Right lobe of liver (tissue), 6 donors: ENCODE results near the gene POLR1H. TPM values are rescaled to one million over a fixed set of nuclear protein-coding genes. Genes with fewer than 3 reads are reported as not detected.
"Not testable (repeated sequence)": the region's sequence is repeated elsewhere in the genome, so short reads cannot be mapped to it uniquely, and the experiment has no call there.

Source experiments
- ATAC-seq, 4 donors: fragments of 200-7000 bp; cut with Tn5 transposase; one replicate each; pipeline ENCODE4 v1.9.1; 2020; ENCODE audit warnings: mild to moderate bottlenecking in 4 of 4, moderate library complexity in 4 of 4
- DNase-seq, 3 donors: peaks; one replicate each; pipeline ENCODE4 v3.0.0-alpha.2; 2020
- H3K27ac ChIP-seq, 3 donors: fragments of 200-600 bp; one replicate each; pipeline ENCODE4 v1.8.0; 2022
- H3K27me3 ChIP-seq, 2 donors: fragments of 200-600 bp; one replicate each; pipeline ENCODE4 v1.8.0; 2022
- H3K36me3 ChIP-seq, 4 donors: fragments of 200-600 bp; sonication (generic) in 1 of 4; one replicate each; pipeline versions ENCODE4 v1.5.1 to v1.8.0; 2017 to 2022; ENCODE audit warnings: control low read depth in 1 of 4
- H3K4me1 ChIP-seq, 4 donors: fragments of 200-600 bp; sonication (generic) in 1 of 4; one replicate each; pipeline versions ENCODE4 v1.5.1 to v1.8.0; 2017 to 2022; ENCODE audit warnings: control low read depth in 1 of 4
- H3K4me3 ChIP-seq, 3 donors: fragments of 200-600 bp; one replicate each; pipeline ENCODE4 v1.8.0; 2022
- H3K9me3 ChIP-seq, 4 donors: fragments of 200-600 bp; sonication (generic) in 1 of 4; one replicate each; pipeline versions ENCODE4 v1.5.1 to v1.8.0; 2017 to 2022; ENCODE audit warnings: control low read depth in 1 of 4
- CTCF ChIP-seq, 4 donors: fragments of 200-600 bp in 3 of 4; fragments of 450-650 bp in 1 of 4; IDR thresholded peaks; one replicate each; pipeline versions ENCODE4 v1.5.1 to v1.8.0; 2016 to 2022; ENCODE audit warnings: antibody characterized with exemption in 4 of 4, mild to moderate bottlenecking in 2 of 4
- POLR2A ChIP-seq: fragments of 450-650 bp; IDR thresholded peaks from one replicate; pipeline ENCODE4 v1.6.1; 2017; ENCODE audit warnings: antibody characterized with exemption, mild to moderate bottlenecking
- WGBS: methylation state at CpG from one replicate; pipeline ENCODE4 v1.1.6; 2018; ENCODE audit warnings: low coverage, low lambda C conversion rate; ENCODE audit not compliant: insufficient coverage; ENCODE audit errors: missing lambda C conversion rate; 5-methylcytosine and 5-hydroxymethylcytosine counted together
- intact Hi-C, 2 donors: fragments of 100-400 bp; cut with DNase I; formaldehyde crosslinking; loops; one replicate each; pipeline versions ENCODE4 v1.11.2 to v1.14.1; 2022
- total RNA-seq, 6 experiments: library from RNA; depleted of rRNA in 2 of 6; stranded (reverse); fragments of >200 nt in 2 of 6; fragmentation: NEBNext Ultra II Directional in 3 of 6; extraction: Animal tissue kit (Norgen Biotek cat#: 25700) in 3 of 6; gene quantifications; one replicate each; pipeline versions ENCODE4 v1.1.0 to v1.2.4, GENCODE V29; 2016 to 2023
- donor health status: DM: no; HTN: yes; CAD: no.
- donor health status: DM: no; HTN: no; CAD: no.
- donor health status: DM: no; HTN: no; CAD: no.
- donor health status: DM: no; HTN: yes; CAD: no.
- donor health status: DM: no; HTN: yes; CAD: no.

Gene POLR1H
- total RNA-seq, 6 experiments from 2014 or later, result 9.4 to 17.8 (median 11.2) TPM

- intact Hi-C loops, result no loop called here
- Histone ChIP-seq H3K4me3 (no peak overlapping the region), H3K9me3 (no peaks in the 10 kb centered on the region), H3K27ac (no peak overlapping the region), H3K4me1 (no peaks in the 10 kb centered on the region), H3K36me3 (no peaks in the 10 kb centered on the region), H3K27me3 (no peaks in the 10 kb centered on the region)
- TF ChIP-seq CTCF (IDR thresholded peaks at IDR 0.05) (no peak), POLR2A (no peak)
- WGBS, result 92% methylated on average over 3 of the region's 3 CpGs
- DNase-seq, result no peak
- no peak for ATAC-seq
These were observed 38.9 kb upstream of the POLR1H start for GRCh38 chr6:30022189-30022588.

GRCh38 chr6:30022712-30023111, 38.4 kb upstream of the POLR1H start:
- intact Hi-C loops, ATAC-seq, H3K27me3 ChIP-seq, H3K4me1 ChIP-seq, H3K9me3 ChIP-seq, H3K4me3 ChIP-seq, H3K27ac ChIP-seq, H3K36me3 ChIP-seq, DNase-seq: not testable (repeated sequence)

GRCh38 chr6:30025186-30025585, 35.9 kb upstream of the POLR1H start:
- no peak for TF ChIP-seq POLR2A
- no peak for TF ChIP-seq CTCF (IDR thresholded peaks at IDR 0.05)
- ATAC-seq (no peak), DNase-seq (no peak)
- no peak overlapping the region for H3K27ac ChIP-seq
- no peaks in the 10 kb centered on the region for H3K27me3 ChIP-seq
- H3K4me3 ChIP-seq, result no peak overlapping the region
- 83% methylated on average over 1 of the region's 1 CpG for WGBS
- no peaks in the 10 kb centered on the region for H3K4me1 ChIP-seq
- no peaks in the 10 kb centered on the region for H3K9me3 ChIP-seq
- H3K36me3 ChIP-seq, result no peaks in the 10 kb centered on the region
- intact Hi-C loops, result no loop called here

GRCh38 chr6:30029588-30029987, 31.5 kb upstream of the POLR1H start:
- intact Hi-C loops, result no loop called here
- Histone ChIP-seq H3K27me3 (no peaks in the 10 kb centered on the region), H3K36me3 (no peaks in the 10 kb centered on the region), H3K27ac (no peak overlapping the region), H3K4me1 (peaks cover 0 to 8% (median 0%) of the 10 kb centered on the region in 4 donors), H3K4me3 (no peak overlapping the region), H3K9me3 (no peaks in the 10 kb centered on the region)
- 70% methylated on average over 1 of the region's 1 CpG for WGBS
- TF ChIP-seq CTCF (IDR thresholded peaks at IDR 0.05), result no peak
- TF ChIP-seq POLR2A, result no peak
- ATAC-seq, result no peak
- DNase-seq, result no peak

GRCh38 chr6:30031381-30031780, 29.7 kb upstream of the POLR1H start:
- DNase-seq (no peak), ATAC-seq (no peak)
- Histone ChIP-seq H3K4me1 (peaks cover 0 to 8% (median 0%) of the 10 kb centered on the region in 4 donors), H3K27me3 (no peaks in the 10 kb centered on the region), H3K4me3 (no peak overlapping the region), H3K27ac (no peak overlapping the region), H3K9me3 (no peaks in the 10 kb centered on the region), H3K36me3 (no peaks in the 10 kb centered on the region)
- intact Hi-C loops, result no loop called here
- TF ChIP-seq POLR2A (no peak), CTCF (IDR thresholded peaks at IDR 0.05) (no peak)

- H3K27me3 ChIP-seq, H3K27ac ChIP-seq, H3K9me3 ChIP-seq, H3K4me3 ChIP-seq, intact Hi-C loops, H3K4me1 ChIP-seq, H3K36me3 ChIP-seq: not testable (repeated sequence)
- ATAC-seq (peak; percentile 94 to 98 (median 97)), DNase-seq (peak in 2 of 3 donors; percentile 20 to 63)
- WGBS, result 23% methylated on average over 5 of the region's 5 CpGs
These were observed 27.6 kb upstream of the POLR1H start for GRCh38 chr6:30033440-30033839.
